Activated CD4-positive, alpha-beta T cell treated with anti-CD3 and anti-CD28 coated beads, Interleukin-2, amount 50 U/mL, for 48 hours (primary cell): Measurements from ENCODE around the gene SCPEP1.

Source experiments
- DNase-seq, 2 experiments: peaks; one replicate each; pipeline ENCODE4 v3.0.0-alpha.2; 2020

The SCPEP1 gene

GRCh38 chr17:57004944-57005579 lies 27.1 kb downstream of the SCPEP1 start:
- no peak for DNase-seq

GRCh38 chr17:57006040-57006439 lies 28.1 kb downstream of the SCPEP1 start:
- no peak for DNase-seq

- DNase-seq: no peak
These were observed 31.0 kb downstream of the SCPEP1 start for GRCh38 chr17:57008958-57009357.

- DNase-seq: peak; percentile 58 to 62
These were observed 32.0 kb downstream of the SCPEP1 start for GRCh38 chr17:57009737-57010445.

GRCh38 chr17:57010487-57010886 lies 32.6 kb downstream of the SCPEP1 start:
- no peak for DNase-seq

- DNase-seq: no peak
These were observed 33.6 kb downstream of the SCPEP1 start for GRCh38 chr17:57011491-57012015.

- DNase-seq: no peak
These were observed 38.3 kb downstream of the SCPEP1 start for GRCh38 chr17:57016071-57016763.

- no peak for DNase-seq
These were observed 38.8 kb downstream of the SCPEP1 start for GRCh38 chr17:57016764-57017116.

- no peak for DNase-seq
These were observed 39.7 kb downstream of the SCPEP1 start for GRCh38 chr17:57017625-57018024.

DNA sequence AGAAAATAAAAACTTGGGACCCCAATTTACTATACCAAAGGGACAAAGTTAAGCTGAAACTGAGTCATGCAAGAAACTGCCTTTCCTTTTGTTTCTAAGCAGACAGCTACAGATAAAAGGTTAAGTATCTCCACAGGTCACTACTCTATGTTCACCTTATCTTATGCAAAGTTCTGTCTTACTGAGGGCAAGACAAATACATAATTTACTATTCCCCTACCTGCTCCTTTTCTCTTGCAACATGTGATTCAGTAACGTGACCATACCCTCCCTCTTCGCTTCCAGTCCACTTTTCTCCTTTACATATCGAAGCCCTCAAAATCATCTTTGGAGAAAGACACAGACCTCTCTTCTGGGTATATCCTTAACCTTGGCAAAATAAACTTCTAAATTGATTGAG lies 42.3 kb downstream of the SCPEP1 start:
- no peak for DNase-seq

DNA sequence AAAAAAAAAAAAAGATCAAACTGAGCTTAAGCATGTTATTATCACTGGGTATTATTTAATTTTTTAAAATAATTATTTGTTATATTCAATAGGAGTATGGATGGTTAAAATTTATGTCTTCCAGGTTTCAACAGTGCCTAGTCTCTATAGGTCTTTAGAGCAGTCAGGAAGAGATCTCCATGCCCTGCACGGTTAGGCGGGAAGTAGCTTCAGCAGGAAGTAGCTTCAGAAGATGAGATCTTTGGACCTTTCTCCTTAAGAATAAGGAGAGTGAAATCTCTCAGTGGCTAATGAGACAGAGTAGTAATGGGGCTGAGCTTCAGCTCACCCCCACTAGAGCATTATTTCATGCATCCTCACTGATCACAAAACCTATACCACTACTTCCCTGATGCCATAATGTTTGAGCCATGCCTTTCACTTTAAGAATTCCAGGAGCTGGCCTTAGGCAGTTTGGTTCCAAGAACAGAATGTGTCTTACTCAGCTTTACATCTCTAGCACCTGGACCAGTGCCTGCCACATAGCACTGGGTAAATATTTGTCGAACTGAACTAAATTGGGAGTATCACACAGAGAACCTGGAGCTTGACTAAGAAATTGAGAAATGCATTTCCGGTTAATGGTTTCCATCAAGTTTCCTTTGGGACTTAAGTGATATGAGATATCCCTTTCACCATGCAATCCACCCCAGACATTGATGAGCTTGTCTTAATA lies 43.5 kb downstream of the SCPEP1 start:
- DNase-seq: no peak

DNA sequence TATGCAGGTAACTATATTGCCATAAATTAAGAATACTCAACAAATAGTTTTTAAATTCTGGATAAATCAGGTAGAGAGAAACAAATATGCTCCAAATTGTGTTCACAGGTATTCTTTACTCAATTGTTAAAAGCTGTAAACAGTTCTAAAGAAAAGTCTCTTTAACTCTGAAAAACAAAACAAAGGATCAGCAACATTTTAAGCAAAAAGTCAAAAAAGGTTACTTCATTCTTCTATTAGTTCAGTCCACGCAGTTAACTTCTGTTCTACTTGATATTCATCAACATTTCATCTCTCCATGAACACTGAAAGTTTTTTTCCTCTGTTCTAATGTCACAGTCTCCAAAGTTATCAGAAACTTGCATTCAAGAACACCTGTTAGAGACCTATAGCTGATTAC lies 47.9 kb downstream of the SCPEP1 start:
- no peak for DNase-seq

- no peak for DNase-seq
These were observed 49.9 kb downstream of the SCPEP1 start for GRCh38 chr17:57027852-57028251.

DNA sequence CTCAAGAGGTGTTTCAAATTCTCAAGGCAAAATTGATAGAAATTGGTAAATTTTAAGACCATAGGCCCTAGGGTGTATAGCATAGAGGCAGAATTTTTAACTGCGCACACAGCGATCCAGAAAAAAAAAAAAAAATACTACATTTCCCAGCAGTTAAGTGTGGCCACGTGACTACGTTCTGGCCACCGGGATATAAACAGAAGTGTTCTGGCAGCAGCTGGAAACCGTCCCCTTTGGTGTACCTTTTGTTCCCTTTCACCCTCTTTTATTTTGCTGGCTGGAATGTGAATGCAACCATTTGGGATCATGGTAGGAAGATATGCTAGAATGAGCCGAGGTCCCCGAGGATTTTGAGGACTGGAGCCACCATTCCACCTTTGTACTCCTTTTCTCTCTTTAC lies 54.4 kb downstream of the SCPEP1 start:
- no peak for DNase-seq

GRCh38 chr17:57033296-57033695 lies 55.4 kb downstream of the SCPEP1 start:
- DNase-seq: no peak

DNA sequence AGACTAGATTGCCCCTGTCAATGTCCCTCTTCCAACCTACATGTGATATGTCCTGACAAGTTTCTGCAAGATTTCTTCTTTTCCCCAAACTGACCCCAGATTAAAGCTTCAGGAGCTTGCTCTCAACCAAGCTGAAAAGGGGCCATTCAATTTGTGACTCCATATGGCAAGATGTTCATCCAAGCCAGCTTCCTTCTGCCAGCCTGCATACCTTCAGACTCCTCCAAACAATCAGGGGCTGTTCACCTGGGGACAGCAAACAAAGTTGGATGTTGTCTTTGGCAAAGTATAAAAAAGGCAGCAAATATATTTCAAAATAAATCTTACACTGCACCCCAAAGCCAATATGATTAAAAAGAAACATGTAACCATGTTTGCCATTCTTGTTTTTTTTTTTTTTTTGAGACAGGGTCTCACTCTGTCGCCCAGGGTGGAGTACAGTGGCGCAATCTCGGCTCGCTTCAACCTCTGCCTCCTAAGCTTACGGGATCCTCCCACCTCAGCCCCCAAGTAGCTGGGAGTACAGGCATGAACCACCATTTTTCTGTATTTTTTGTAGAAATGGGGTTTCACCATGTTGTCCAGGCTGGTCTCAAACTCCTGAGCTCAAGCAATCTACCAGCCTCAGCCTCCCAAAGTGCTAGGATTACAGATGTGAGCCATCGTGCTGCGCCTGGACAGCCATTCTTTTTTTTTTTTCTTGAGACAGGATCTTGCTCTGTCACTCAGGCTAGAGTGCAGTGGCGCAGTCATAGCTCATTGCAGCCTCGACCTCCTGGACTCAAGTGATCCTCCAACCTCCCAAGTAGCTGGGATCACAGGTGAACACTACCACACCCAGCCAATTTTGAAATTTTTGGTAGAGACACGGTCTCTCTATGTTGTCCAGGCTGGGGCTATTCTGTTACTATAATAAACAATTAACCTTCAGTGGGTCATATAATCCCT lies 57.1 kb downstream of the SCPEP1 start:
- DNase-seq: no peak

DNA sequence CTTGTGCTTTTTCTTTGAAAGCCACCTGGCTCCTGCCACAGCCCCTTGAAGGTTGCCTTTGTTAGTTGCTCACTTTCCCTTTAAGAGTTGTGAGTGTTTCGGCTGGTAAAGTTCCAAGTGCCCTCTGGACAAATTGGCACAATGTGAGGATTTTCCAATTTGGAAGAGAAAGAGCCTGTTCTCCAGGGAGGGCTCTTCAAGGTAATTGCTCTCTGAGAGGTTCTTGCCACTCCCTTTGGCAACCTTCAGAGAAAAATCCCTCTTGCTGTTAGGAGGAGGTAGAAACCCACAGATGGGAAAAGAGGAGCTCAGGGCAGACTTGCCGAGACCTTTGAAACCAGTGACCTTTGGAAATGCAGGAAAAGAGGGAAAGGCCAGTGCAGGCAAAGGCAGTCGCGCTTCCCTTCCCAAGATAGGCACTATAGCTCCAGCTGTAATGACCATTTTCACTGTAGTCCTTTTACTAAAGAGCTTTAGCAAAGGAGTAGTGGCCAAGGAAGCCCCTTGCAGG lies 58.1 kb downstream of the SCPEP1 start:
- DNase-seq: no peak

- no peak for DNase-seq
These were observed 59.5 kb downstream of the SCPEP1 start for GRCh38 chr17:57037411-57037810.

DNA sequence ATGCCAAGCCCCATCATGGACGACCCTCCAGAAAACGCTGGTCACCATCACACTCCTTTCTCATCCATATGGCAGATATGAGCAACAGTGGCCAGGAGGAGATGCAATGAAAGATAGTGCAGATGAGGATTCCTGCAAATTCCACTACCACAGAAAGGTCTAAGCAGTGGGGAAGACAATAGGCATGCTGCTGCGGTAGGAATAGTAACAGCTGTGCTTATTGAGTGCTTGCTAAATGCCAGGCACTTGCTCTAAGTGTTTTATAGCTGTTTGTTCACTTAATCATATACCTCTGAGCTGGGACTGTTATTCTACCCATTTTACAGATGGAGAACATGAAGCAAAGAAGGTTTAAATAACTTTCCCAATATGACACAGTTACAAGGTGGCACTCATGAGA lies 60.6 kb downstream of the SCPEP1 start:
- DNase-seq: no peak

DNA sequence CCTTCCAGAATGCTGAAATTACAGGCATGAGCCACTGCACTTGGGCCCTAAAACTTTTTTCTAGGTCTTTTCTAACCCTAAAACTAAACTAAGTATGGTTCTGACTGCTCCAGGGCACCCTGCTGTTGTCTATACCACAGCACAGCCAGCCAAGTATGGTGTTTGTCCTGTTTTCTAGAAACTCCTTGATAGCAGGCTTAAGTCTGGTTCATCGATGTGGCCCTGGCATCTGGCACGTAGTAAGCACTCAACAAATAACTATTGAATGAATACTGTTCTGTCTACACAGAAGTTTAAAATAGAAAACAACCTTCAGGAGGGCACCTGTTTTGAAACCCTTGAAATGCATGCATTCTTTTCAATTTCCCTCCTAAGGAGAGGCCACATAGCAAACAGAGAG lies 62.6 kb downstream of the SCPEP1 start:
- DNase-seq: no peak

DNA sequence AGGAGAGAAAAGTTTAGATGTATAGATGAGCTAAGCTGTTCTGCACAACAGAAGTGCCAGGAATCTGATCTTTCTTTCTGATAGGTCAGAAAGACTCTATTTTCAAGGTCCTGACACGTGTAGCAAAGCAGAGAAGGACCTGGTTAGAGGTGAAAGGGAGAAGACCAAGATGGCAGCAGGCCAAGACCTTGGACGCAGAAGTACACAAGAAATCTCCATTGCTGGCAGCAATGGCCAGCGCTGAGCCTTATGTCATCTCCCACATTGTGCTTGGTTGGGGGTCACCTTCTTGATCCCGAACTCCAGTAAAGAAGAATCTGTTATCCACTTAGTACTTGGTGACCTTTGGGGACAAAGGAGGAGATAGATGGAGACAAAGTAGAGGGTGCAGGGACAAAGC lies 65.3 kb downstream of the SCPEP1 start:
- DNase-seq: no peak
